Measurements from ENCODE around the gene CYFIP2. TPM values are rescaled to one million over a fixed set of nuclear protein-coding genes. Genes with fewer than 3 reads are reported as not detected.

CYFIP2 gene
- total RNA-seq, 1 experiment from 2014 or later: 355 TPM

DNA sequence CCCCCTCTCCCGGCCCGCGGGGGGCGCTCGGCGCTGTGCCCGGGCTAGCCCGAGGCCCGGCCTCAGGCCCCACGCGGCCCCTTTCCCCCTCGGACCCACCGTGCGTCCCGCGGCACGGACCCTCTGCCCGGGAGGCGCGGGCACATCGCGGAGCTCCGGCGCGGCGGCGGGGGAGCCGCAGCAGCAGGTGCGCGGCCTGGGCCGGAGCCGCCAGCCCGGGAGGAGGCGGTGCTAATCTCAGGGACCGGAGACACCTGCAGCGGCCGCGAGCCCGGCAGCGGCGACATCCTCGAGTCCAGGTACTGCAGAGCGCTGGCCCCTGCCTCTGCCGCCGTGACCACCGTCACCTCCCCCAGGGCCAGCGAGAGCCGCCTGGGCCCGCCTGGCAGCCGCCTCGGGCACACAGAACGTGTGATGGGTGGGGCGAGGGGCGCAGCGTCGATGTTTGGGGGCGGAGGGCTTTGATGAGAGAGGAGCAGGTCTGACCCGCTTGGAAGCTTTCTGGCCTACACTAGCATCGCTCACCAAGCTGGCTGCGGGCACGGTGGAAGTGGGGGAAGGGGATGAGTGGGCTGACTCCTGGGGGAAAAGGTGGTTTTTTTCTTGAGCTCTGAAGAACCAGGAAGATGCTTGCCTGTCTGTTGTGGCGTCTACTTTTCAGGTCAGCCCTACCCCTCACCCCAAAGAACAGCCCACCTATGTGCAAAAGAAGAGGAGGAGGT, 524 bp downstream of the CYFIP2 start:
- Histone ChIP-seq H3K27ac (ENCODE audit: low read length) (peak overlapping the region; percentile 98), H3K79me2 (ENCODE audit: low read length) (peaks cover 53% of the 10 kb centered on the region), H3K9ac (ENCODE audit: low read length) (peak overlapping the region; percentile 83), H4K20me1 (ENCODE audit: insufficient read depth, low read depth, low read length) (peaks cover 3% of the 10 kb centered on the region; the same call in 1 of the 2 replicates), H3K4me1 (ENCODE audit: low read length) (peaks cover 68% of the 10 kb centered on the region), H3K9me3 (ENCODE audit: low read length) (no peaks in the 10 kb centered on the region), H3K4me2 (ENCODE audit: low read depth, low read length, poor library complexity, severe bottlenecking) (peak overlapping the region; percentile 94), H2AFZ (ENCODE audit: low read length) (no peak overlapping the region), H3K27me3 (ENCODE audit: low read length) (no peaks in the 10 kb centered on the region), H3K9me2 (replicated peaks; ENCODE audit: insufficient read depth, low read length) (no peaks in the 10 kb centered on the region), H3K36me3 (ENCODE audit: insufficient read depth, low read length) (peaks cover 18% of the 10 kb centered on the region), H3K4me3 (ENCODE audit: low read length) (peak overlapping the region; percentile 84)
- DNase-seq: peak; percentile 81

DNA sequence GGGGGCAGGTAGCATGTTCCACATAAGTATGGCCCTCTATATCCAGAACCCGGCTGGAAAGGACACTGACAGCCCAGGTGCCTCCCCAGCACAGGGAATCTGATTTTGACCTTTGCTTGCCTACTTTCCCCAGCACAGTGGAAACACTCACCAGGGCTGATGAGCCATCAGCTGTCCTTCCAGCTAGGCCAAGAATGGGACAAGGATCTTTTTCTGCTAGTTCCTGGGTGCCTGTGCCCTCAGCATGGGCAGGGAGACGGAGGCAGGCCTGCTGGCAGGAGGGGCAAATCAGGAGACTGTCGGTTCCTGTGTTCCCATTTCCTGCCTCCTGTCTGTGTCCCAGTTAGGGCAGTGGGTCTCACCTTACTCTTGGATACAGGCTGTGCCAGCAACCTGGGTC, 1.1 kb downstream of the CYFIP2 start:
- H3K27ac ChIP-seq (ENCODE audit: low read length): peak overlapping the region; percentile 98
- H3K36me3 ChIP-seq (ENCODE audit: insufficient read depth, low read length): peaks cover 18% of the 10 kb centered on the region
- H4K20me1 ChIP-seq (ENCODE audit: insufficient read depth, low read depth, low read length): peaks cover 3% of the 10 kb centered on the region; the same call in 1 of the 2 replicates
- H3K9me2 ChIP-seq (replicated peaks; ENCODE audit: insufficient read depth, low read length): no peaks in the 10 kb centered on the region
- no peaks in the 10 kb centered on the region for H3K27me3 ChIP-seq (ENCODE audit: low read length)
- peak overlapping the region; percentile 94 for H3K4me2 ChIP-seq (ENCODE audit: low read depth, low read length, poor library complexity, severe bottlenecking)
- peaks cover 74% of the 10 kb centered on the region for H3K4me1 ChIP-seq (ENCODE audit: low read length)
- no peak overlapping the region for H2AFZ ChIP-seq (ENCODE audit: low read length)
- peak overlapping the region; percentile 84 for H3K4me3 ChIP-seq (ENCODE audit: low read length)
- no peaks in the 10 kb centered on the region for H3K9me3 ChIP-seq (ENCODE audit: low read length)
- H3K79me2 ChIP-seq (ENCODE audit: low read length): peaks cover 57% of the 10 kb centered on the region
- peak overlapping the region; percentile 83 for H3K9ac ChIP-seq (ENCODE audit: low read length)
- no peak for DNase-seq

DNA sequence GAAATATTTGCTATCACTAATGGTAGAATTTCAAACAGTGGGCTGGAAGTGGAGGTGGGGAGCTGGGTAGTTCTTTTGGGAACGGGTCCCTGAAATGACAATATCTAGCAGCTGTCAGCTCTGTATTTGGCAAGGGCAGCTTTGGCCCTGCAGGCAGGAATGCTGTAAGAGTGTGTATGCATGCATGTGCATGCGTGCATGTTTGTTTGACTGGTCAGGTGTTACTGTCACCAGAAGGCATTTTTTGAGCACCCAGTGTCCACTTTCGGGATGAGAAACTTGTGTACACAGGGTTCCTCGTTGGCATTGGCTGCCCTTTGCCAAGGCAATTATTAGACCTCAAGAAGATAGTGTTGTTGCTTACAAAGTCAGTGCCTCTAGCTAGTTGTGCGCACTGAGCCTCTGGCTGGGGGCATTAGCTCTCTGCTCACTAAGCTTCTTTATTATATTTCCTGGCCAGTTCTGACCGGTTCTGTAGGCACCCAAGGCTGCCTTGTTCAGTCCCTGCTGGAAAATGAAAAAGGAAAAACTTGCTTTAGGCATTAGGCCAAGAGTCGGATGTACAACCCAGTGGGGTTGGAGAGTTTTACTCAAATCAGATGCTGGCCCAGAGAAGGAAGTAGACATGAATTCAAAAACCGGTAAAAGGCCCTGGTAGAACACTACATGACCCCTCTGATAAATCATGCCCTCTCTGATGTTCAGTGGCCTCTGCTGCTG, 2.0 kb downstream of the CYFIP2 start:
- H3K9me3 ChIP-seq (ENCODE audit: low read length): no peaks in the 10 kb centered on the region
- H3K9ac ChIP-seq (ENCODE audit: low read length): peak overlapping the region; percentile 83

DNA sequence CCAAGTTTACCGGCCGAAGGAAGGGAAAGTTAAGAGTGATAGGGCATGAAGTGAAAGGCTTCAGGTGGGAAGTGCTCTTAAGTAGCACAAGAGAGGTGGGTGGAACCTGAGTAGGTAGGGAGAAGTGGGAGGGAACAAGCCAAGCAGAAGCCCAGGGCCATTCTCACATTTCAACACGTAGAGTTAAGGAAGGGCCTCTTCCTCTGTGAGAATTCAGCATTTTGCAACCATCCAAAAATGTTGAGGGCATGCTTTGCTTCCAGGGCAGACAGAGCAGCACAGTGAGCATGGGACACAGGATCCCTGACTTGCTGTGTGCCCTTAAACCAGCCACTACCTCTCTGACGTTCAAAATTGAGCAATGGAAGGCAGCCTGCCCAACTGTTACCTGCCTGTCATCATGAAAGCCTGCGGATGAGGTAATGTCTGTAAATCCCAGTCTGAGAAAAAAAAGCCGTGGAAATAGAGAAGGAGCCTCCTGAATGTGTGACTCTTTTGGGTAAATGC, 3.3 kb downstream of the CYFIP2 start:
- Histone ChIP-seq H2AFZ (ENCODE audit: low read length) (no peak overlapping the region), H3K4me1 (ENCODE audit: low read length) (peaks cover 80% of the 10 kb centered on the region), H3K9me3 (ENCODE audit: low read length) (no peaks in the 10 kb centered on the region), H3K36me3 (ENCODE audit: insufficient read depth, low read length) (peaks cover 18% of the 10 kb centered on the region), H3K79me2 (ENCODE audit: low read length) (peaks cover 79% of the 10 kb centered on the region), H3K4me2 (ENCODE audit: low read depth, low read length, poor library complexity, severe bottlenecking) (peak overlapping the region; percentile 94), H3K27me3 (ENCODE audit: low read length) (no peaks in the 10 kb centered on the region), H3K27ac (ENCODE audit: low read length) (peak overlapping the region; percentile 98), H3K4me3 (ENCODE audit: low read length) (peak overlapping the region; percentile 84), H3K9ac (ENCODE audit: low read length) (peak overlapping the region; percentile 83), H4K20me1 (ENCODE audit: insufficient read depth, low read depth, low read length) (peaks cover 3% of the 10 kb centered on the region; the same call in 1 of the 2 replicates), H3K9me2 (replicated peaks; ENCODE audit: insufficient read depth, low read length) (no peaks in the 10 kb centered on the region)
- DNase-seq: peak; percentile 69

More for the DNA sequence above, 2.0 kb downstream of the CYFIP2 start:
- Histone ChIP-seq H3K27me3 (ENCODE audit: low read length) (no peaks in the 10 kb centered on the region), H3K9me2 (replicated peaks; ENCODE audit: insufficient read depth, low read length) (no peaks in the 10 kb centered on the region), H3K4me3 (ENCODE audit: low read length) (peak overlapping the region; percentile 84), H3K4me2 (ENCODE audit: low read depth, low read length, poor library complexity, severe bottlenecking) (peak overlapping the region; percentile 94), H3K79me2 (ENCODE audit: low read length) (peaks cover 66% of the 10 kb centered on the region), H3K36me3 (ENCODE audit: insufficient read depth, low read length) (peaks cover 18% of the 10 kb centered on the region), H2AFZ (ENCODE audit: low read length) (no peak overlapping the region), H4K20me1 (ENCODE audit: insufficient read depth, low read depth, low read length) (peaks cover 3% of the 10 kb centered on the region; the same call in 1 of the 2 replicates), H3K4me1 (ENCODE audit: low read length) (peaks cover 83% of the 10 kb centered on the region), H3K27ac (ENCODE audit: low read length) (peak overlapping the region; percentile 98)
- peak; percentile 56 for DNase-seq

DNA sequence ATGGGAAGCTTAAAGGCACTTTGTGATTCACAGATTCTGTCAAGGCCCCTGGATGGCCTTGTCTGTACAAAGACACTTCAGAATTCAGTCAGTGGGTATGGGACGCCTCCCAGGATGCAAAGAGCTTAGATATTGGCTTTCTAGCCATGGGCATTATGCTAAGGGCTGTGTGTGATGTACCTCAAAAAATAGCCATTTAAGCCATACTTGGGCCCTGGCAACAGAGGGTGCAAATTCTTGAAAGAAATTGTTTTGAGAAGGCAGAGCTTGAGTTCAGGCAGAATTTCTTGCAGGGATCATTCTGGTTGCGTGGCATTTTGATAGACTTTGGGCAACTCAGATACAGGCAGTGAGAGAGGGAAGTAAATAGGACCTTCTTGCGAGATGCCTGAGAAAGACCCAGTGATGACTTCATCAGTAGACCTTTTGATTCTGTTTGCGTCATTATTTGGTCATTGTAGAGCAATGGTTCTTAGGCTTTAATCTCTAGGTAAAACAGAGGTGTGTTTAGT, 3.9 kb downstream of the CYFIP2 start:
- H3K4me3 ChIP-seq (ENCODE audit: low read length): peak overlapping the region; percentile 84
- H3K79me2 ChIP-seq (ENCODE audit: low read length): peaks cover 85% of the 10 kb centered on the region

DNA sequence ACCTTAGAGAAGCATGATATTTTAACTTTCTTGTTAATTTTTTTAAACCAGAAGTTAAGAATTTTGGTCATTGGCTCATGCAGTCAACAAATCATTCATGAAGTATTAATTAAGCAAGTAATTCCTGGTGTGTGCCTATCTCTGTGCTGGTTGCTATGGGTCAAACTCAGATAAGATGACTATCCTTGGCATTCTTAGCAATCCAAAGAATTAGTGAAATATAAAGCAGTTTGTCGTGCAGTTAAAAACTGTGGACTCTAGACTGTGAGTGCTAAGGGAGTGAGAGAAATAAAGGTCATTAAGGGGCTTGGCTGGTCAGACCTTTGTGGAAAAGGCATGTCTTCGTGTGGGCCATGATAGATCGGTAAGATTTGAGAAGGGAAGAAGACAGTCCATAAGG, 4.8 kb downstream of the CYFIP2 start:
- H3K9me2 ChIP-seq (replicated peaks; ENCODE audit: insufficient read depth, low read length): no peaks in the 10 kb centered on the region
- H3K36me3 ChIP-seq (ENCODE audit: insufficient read depth, low read length): peaks cover 18% of the 10 kb centered on the region
- peak overlapping the region; percentile 98 for H3K27ac ChIP-seq (ENCODE audit: low read length)
- peak overlapping the region; percentile 94 for H3K4me2 ChIP-seq (ENCODE audit: low read depth, low read length, poor library complexity, severe bottlenecking)
- no peaks in the 10 kb centered on the region for H3K9me3 ChIP-seq (ENCODE audit: low read length)
- DNase-seq: no peak
- peaks cover 94% of the 10 kb centered on the region for H3K79me2 ChIP-seq (ENCODE audit: low read length)
- no peak overlapping the region for H2AFZ ChIP-seq (ENCODE audit: low read length)
- peaks cover 3% of the 10 kb centered on the region; the same call in 1 of the 2 replicates for H4K20me1 ChIP-seq (ENCODE audit: insufficient read depth, low read depth, low read length)
- no peaks in the 10 kb centered on the region for H3K27me3 ChIP-seq (ENCODE audit: low read length)
- peaks cover 78% of the 10 kb centered on the region for H3K4me1 ChIP-seq (ENCODE audit: low read length)
- peak overlapping the region; percentile 84 for H3K4me3 ChIP-seq (ENCODE audit: low read length)
- H3K9ac ChIP-seq (ENCODE audit: low read length): peak overlapping the region; percentile 83

More for the DNA sequence above, 3.9 kb downstream of the CYFIP2 start:
- H4K20me1 ChIP-seq (ENCODE audit: insufficient read depth, low read depth, low read length): peaks cover 3% of the 10 kb centered on the region; the same call in 1 of the 2 replicates
- DNase-seq: no peak
- H3K36me3 ChIP-seq (ENCODE audit: insufficient read depth, low read length): peaks cover 18% of the 10 kb centered on the region
- H3K27me3 ChIP-seq (ENCODE audit: low read length): no peaks in the 10 kb centered on the region
- H3K9me3 ChIP-seq (ENCODE audit: low read length): no peaks in the 10 kb centered on the region
- peak overlapping the region; percentile 94 for H3K4me2 ChIP-seq (ENCODE audit: low read depth, low read length, poor library complexity, severe bottlenecking)
- H2AFZ ChIP-seq (ENCODE audit: low read length): no peak overlapping the region
- H3K27ac ChIP-seq (ENCODE audit: low read length): peak overlapping the region; percentile 98
- H3K9me2 ChIP-seq (replicated peaks; ENCODE audit: insufficient read depth, low read length): no peaks in the 10 kb centered on the region
- peaks cover 76% of the 10 kb centered on the region for H3K4me1 ChIP-seq (ENCODE audit: low read length)
- H3K9ac ChIP-seq (ENCODE audit: low read length): peak overlapping the region; percentile 83

DNA sequence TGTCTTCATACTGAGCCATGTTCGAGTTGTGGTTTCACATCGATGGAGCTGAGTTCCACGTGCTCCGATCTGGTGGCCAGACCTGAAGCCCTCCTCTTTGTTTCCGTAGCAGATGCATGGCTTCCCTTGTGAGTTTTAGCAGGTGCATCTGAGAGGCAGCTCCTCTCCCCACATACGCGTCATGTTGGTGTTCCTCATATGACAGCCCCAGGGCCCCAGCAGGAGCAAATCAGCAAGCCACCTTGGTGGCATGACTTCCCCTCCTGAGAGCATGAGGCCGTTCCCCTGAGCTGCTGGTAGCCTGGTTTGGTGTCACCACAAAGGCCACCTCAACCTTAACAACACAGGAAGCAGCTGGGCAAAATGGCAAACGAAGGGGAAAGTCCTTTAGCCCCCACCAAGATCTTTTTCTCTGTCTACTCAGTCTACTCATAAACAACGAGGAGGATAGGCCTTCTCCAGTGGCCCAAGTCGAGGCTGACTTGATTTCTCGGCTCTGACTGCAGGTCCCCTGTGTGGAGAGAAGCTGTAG, 5.9 kb downstream of the CYFIP2 start:
- H3K27ac ChIP-seq (ENCODE audit: low read length): peak overlapping the region; percentile 98
- peak overlapping the region; percentile 83 for H3K9ac ChIP-seq (ENCODE audit: low read length)
- H3K9me2 ChIP-seq (replicated peaks; ENCODE audit: insufficient read depth, low read length): no peaks in the 10 kb centered on the region
- peak overlapping the region; percentile 94 for H3K4me2 ChIP-seq (ENCODE audit: low read depth, low read length, poor library complexity, severe bottlenecking)
- no peaks in the 10 kb centered on the region for H3K9me3 ChIP-seq (ENCODE audit: low read length)
- peak; percentile 96 for DNase-seq
- no peaks in the 10 kb centered on the region for H3K27me3 ChIP-seq (ENCODE audit: low read length)
- no peak overlapping the region for H2AFZ ChIP-seq (ENCODE audit: low read length)
- peaks cover 18% of the 10 kb centered on the region for H3K36me3 ChIP-seq (ENCODE audit: insufficient read depth, low read length)
- peaks cover 2% of the 10 kb centered on the region; the same call in 1 of the 2 replicates for H4K20me1 ChIP-seq (ENCODE audit: insufficient read depth, low read depth, low read length)
- H3K79me2 ChIP-seq (ENCODE audit: low read length): peaks cover 98% of the 10 kb centered on the region
- H3K4me3 ChIP-seq (ENCODE audit: low read length): peak overlapping the region; percentile 44
- H3K4me1 ChIP-seq (ENCODE audit: low read length): peaks cover 88% of the 10 kb centered on the region

Measured in Karpas-422 (cell line).